AG08395 (cell line): ENCODE results near the gene TSPAN4.
A peak's percentile ranks its signal among the peaks of the same experiment; 100 is the strongest.

Experiments
- DNase-seq: peaks from one replicate; pipeline ENCODE4 v3.0.0; 2012; ENCODE audit warnings: mixed read lengths, low spot score

The TSPAN4 gene

GRCh38 chr11:804599-804964, 38.1 kb upstream of the TSPAN4 start:
- DNase-seq, result no peak

DNA sequence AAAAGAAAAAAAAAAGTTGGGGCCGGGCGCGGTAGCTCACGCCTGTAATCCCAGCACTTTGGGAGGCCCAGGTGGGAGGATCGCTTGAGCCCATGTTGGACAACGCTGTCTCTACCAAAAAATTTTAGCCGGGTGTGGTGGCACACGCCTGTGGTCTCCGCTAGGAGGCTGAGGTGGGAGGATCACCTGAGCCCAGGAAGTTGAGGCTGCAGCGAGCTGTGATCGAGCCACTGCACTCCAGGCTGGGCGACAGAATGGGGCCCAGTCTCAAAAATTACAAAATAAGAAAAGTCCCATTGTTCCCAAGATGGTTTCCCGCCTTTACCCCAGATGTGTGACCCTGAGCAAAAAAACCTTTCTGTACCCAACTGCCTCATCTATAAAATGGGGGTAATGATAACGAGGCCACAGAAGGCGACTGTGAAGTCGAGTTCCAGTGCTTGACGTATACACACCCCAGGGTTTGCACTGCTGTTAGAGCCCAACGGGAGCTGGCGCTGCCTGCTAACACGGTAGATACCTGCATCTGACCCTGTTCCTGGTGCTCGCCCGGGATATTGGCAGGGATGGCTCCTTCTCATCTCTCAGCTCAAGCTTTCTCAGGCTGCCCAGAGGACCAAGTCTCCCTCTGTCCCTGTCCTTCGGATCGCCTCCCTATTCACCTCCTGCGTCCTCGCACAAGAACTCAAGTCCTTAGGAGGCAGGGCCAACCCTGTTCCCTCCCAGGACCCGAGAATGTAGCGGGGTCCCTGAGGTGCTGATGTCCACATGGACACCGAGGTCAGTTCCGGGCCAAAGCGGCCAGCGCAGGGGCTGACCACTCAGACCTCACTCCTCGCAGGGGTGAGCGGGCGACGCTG, 34.0 kb upstream of the TSPAN4 start:
- no peak for DNase-seq

- DNase-seq, result peak; percentile 97
These were observed 33.2 kb upstream of the TSPAN4 start, which contains the start of gene RPLP2 for GRCh38 chr11:809287-810039. RPLP2 (plus strand) TSS chr11:809967; CDS start chr11:810235, 268 bp downstream.

GRCh38 chr11:810040-810567, 32.5 kb upstream of the TSPAN4 start:
- no peak for DNase-seq

GRCh38 chr11:811446-812245, 31.0 kb upstream of the TSPAN4 start:
- DNase-seq, result no peak

DNA sequence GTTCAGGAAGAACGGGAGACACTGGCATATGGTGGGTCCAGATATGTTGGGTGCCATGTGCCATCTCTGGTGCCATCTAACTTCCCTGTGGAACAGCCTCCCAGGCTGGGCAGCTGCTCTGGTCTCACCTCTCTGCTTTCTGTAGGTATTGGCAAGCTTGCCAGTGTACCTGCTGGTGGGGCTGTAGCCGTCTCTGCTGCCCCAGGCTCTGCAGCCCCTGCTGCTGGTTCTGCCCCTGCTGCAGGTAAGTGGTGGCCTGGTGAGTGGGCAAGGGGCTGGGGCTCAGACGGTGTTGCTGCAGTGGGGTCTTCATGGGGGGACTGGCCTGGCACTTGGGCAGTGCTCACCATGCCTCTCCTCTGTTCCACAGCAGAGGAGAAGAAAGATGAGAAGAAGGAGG, 30.3 kb upstream of the TSPAN4 start:
- no peak for DNase-seq

- DNase-seq, result no peak
These were observed 29.6 kb upstream of the TSPAN4 start for GRCh38 chr11:813072-813455.

DNA sequence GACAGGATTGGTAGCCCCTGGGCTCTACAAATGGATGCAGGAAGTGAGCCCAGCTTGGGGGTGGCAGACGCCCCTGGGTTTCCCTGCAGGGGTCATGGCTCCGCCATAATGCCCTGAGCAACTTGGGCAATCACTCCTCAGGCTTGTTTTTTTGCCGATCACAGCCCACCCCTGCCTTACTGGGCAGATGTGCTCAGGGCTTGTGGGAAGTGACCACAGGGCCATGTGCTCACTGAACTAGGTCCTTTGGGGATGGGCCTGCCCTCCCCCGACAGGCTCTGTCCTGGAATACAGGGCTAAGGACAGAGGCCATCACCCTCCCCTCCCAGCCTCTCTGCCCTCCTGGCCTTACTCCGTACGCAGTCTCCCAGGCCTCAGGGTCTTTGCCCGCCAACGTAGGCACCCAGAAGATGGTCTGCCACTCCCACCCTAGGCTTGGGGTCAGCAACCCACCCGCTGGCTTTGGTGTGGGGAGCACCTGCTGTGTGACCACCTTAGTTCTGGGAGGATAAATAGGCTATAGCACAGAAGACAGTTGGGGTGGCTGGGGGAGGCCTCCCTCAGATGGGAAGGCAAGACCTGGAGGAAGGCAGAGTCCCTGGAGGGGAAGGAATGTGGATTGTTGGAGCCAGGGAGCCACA, 29.1 kb upstream of the TSPAN4 start:
- no peak for DNase-seq

DNA sequence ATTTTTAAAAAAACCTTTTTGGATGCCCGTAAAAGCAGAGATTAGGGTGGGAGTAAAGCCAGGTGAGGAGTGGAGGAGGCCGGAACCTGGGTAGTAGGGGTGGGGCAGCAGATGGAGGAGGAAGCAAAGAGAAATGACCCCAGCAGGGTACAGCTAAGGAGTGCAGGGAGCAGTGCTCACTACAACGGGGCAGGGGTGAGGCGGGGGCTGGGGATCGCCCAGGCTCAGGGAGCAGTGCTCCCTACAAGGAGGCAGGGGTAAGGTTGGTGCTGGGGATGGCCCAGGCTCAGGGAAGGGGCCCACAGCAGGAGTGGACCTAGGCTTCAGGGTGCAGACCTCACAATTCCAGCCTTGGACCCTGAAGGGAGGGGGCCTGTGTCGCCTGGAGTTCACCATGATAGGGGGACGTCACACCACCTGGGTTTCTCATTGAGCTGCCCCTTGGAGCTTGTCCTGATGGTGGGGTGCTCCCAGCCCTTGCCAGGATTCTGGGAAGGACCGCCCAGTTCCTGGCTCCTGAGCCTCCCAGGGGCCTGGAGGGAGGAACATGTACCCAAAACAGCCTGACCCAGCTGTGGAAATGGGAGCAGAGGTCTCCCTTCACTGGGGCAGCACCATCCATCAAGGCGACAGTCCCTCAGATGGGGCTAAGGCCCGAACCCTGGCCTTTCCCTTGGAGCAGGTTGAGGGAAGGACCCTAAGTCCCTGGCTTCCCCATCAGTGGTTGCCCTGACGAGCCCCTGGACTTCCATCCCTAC, 26.8 kb upstream of the TSPAN4 start:
- DNase-seq, result no peak

DNA sequence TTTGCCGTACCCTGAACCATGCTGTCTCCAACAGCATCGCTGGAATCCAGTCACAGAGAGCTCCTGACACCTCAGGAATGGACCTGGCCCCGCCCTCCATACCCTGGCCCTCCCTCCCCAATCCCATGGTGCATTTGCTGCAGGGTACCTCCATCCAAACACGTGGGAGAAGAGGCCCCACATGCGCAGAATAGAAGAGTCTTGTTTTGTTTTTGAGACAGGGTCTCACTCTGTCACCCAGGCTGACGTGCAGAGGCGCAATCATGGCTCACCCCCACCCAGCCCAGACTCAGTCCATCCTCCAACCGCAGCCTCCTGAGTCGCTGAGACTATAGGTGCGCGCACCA, 26.2 kb upstream of the TSPAN4 start:
- no peak for DNase-seq

GRCh38 chr11:818396-819128, 24.1 kb upstream of the TSPAN4 start, which contains the start of gene PNPLA2:
PNPLA2 (plus strand) TSS chr11:818914; CDS start chr11:819719, 805 bp downstream.
- peak; percentile 79 for DNase-seq

- peak; percentile 96 for DNase-seq
These were observed 23.3 kb upstream of the TSPAN4 start for GRCh38 chr11:819129-819931.

- peak; percentile 70 for DNase-seq
These were observed 22.6 kb upstream of the TSPAN4 start for GRCh38 chr11:819943-820649.

DNA sequence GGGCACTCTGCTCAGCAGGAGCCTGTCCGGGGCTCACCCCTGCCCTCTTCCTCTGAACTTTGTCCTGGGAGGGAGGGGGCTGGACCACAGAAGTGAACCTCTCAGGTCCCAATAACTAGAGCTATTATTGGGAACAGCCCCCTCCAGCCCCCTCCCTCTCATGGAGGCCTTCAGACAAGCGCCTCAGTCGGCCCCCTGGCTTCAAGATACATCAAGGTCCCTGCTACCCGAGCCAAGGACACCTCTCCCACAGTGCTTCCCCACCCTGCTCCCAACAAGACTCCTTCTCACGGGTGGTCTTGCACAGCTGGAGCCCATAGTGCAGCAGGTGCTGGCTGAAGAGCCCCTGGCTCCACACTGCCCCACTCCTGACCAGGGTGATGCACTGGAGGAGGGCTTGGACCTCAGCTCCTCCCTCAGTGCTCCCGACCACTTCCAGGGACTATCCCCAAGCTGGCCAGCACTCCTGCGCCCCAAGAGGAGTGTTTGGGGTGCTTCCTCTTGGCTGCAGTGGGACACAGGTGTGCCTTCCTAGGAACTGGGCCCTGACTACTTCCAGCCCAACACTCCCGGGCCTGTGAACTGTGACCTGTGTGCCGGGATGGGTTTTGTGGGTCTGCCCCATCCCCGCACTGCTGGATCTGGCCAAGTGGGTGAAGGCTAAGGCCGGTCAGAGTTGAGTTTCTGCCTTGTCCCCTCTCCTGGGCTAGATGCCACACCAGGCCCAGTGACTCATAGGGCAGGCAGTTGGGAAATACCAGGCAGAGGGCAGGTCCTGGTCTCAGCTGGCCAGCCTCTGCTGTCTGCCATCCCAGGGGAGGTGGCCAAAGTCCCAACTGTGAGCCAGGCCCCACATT, 21.8 kb upstream of the TSPAN4 start:
- DNase-seq, result peak; percentile 93

DNA sequence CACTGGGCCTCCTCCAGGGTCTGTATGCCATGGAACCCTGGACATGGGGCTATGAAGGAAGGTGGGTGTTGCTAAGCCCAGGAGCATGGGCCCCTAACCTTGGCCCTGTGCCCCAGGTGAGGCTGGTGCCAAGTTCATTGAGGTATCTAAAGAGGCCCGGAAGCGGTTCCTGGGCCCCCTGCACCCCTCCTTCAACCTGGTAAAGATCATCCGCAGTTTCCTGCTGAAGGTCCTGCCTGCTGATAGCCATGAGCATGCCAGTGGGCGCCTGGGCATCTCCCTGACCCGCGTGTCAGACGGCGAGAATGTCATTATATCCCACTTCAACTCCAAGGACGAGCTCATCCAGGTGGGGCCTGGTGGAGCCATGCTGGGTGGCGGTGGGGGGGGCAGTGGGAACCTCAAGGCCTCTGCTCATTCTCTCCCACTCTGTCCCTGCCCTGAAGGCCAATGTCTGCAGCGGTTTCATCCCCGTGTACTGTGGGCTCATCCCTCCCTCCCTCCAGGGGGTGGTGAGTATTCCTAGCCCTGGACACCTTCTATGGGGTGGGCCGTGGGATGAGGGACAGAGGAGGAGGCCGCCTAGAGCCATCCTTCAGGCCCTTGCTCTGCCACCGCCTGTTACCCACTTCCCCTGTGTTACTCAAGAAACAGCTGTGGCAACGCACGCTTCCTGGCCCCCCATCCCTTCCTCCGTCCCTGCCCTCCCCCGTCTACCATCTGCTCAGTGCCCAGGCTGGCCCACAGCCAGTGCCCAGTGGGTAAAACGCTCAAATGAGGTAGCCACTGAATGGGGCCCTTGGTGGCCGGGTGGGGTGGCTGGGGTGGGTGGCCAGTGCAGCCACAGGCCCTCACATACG, 20.9 kb upstream of the TSPAN4 start:
- DNase-seq, result no peak

- no peak for DNase-seq
These were observed 19.0 kb upstream of the TSPAN4 start for GRCh38 chr11:823441-824291.
